Calu3 (cell line): ENCODE measurements around the gene PITPNM1. TPM values are rescaled to one million over a fixed set of nuclear protein-coding genes. Genes with fewer than 3 reads are reported as not detected.

Experiments
- BruUV-seq: library from RNA; stranded (reverse); fragments of 400-500 nt; replicated peaks from 2 replicates; lab custom pipeline; 2021; lab: Mats Ljungman, UMichigan
- CTCF ChIA-PET: fragments of 300-600 bp; sonication (Branson Sonifier 250); formaldehyde crosslinking; loops from one replicate; lab custom pipeline; 2022; ENCODE audit warnings: antibody characterized with exemption; lab: Charles Lee
- DNase-seq: peaks from one replicate; pipeline ENCODE4 v3.0.0; 2022
- H3K27ac Mint-ChIP-seq: one replicate; pipeline ENCODE4 v1.8.0; 2022; ENCODE audit warnings: mixed read lengths; ENCODE audit not compliant: unreplicated experiment
- H3K27me3 Mint-ChIP-seq: one replicate; pipeline ENCODE4 v1.8.0; 2022; ENCODE audit warnings: mixed read lengths; ENCODE audit not compliant: unreplicated experiment
- H3K36me3 Mint-ChIP-seq: one replicate; pipeline ENCODE4 v1.8.0; 2022; ENCODE audit warnings: mild to moderate bottlenecking, moderate library complexity, mixed read lengths; ENCODE audit not compliant: insufficient read depth, unreplicated experiment
- H3K4me1 Mint-ChIP-seq: one replicate; pipeline ENCODE4 v1.8.0; 2022; ENCODE audit warnings: mild to moderate bottlenecking, low read depth, mixed read lengths; ENCODE audit not compliant: unreplicated experiment
- H3K4me3 Mint-ChIP-seq: one replicate; pipeline ENCODE4 v1.8.0; 2022; ENCODE audit warnings: mild to moderate bottlenecking, low read depth, moderate library complexity, mixed read lengths; ENCODE audit not compliant: unreplicated experiment
- H3K9me3 Mint-ChIP-seq: one replicate; pipeline ENCODE4 v1.8.0; 2022; ENCODE audit warnings: low read depth, mixed read lengths; ENCODE audit not compliant: unreplicated experiment
- CTCF ChIP-seq: fragments of 200-600 bp; IDR thresholded peaks from one replicate; pipeline ENCODE4 v1.8.0; 2022; ENCODE audit warnings: antibody characterized with exemption; ENCODE audit not compliant: unreplicated experiment
- intact Hi-C: fragments of 100-400 bp; cut with micrococcal nuclease; formaldehyde crosslinking; loops from one replicate; pipeline ENCODE4 v1.10.0; 2022; ENCODE audit not compliant: unreplicated experiment
- total RNA-seq: library from RNA; stranded (reverse); gene quantifications from 2 replicates; pipeline ENCODE4 v1.2.3, GENCODE V29; 2022

PITPNM1 gene
- total RNA-seq, 1 experiment from 2014 or later = 70.5 TPM

GRCh38 chr11:67463680-67464410 lies 41.3 kb downstream of the PITPNM1 start:
- DNase-seq = peak; percentile 89
- no peaks in the 10 kb centered on the region for H3K27me3 Mint-ChIP-seq
- TF ChIP-seq CTCF = no peak
- peak overlapping the region; percentile 94 for H3K4me3 Mint-ChIP-seq
- intact Hi-C loops = no loop called here
- H3K9me3 Mint-ChIP-seq = no peaks in the 10 kb centered on the region
- H3K4me1 Mint-ChIP-seq = peaks cover 35% of the 10 kb centered on the region
- peaks cover 59% of the 10 kb centered on the region for H3K36me3 Mint-ChIP-seq
- CTCF ChIA-PET = no interaction called here
- peak overlapping the region; percentile 91 for H3K27ac Mint-ChIP-seq
- no TSS peak for BruUV-seq

GRCh38 chr11:67463186-67463585 lies 42.0 kb downstream of the PITPNM1 start:
- Mint-ChIP-seq H3K9me3 (no peaks in the 10 kb centered on the region), H3K27me3 (no peaks in the 10 kb centered on the region), H3K4me1 (peaks cover 32% of the 10 kb centered on the region), H3K4me3 (no peak overlapping the region), H3K27ac (no peak overlapping the region), H3K36me3 (peaks cover 53% of the 10 kb centered on the region)
- BruUV-seq = no TSS peak
- CTCF ChIA-PET = no interaction called here
- intact Hi-C loops = no loop called here
- no peak for DNase-seq
- TF ChIP-seq CTCF = no peak

GRCh38 chr11:67458266-67458665 lies 46.9 kb downstream of the PITPNM1 start:
- Mint-ChIP-seq H3K36me3 (peaks cover 22% of the 10 kb centered on the region), H3K4me1 (no peaks in the 10 kb centered on the region), H3K27me3 (no peaks in the 10 kb centered on the region), H3K9me3 (no peaks in the 10 kb centered on the region), H3K27ac (no peak overlapping the region), H3K4me3 (no peak overlapping the region)
- BruUV-seq = no TSS peak
- no peak for TF ChIP-seq CTCF
- intact Hi-C loops = no loop called here
- CTCF ChIA-PET = no interaction called here
- DNase-seq = no peak

GRCh38 chr11:67457453-67457852 lies 47.7 kb downstream of the PITPNM1 start:
- no peak for TF ChIP-seq CTCF
- intact Hi-C loops = no loop called here
- no TSS peak for BruUV-seq
- DNase-seq = no peak
- H3K4me3 Mint-ChIP-seq = no peak overlapping the region
- peaks cover 3% of the 10 kb centered on the region for H3K4me1 Mint-ChIP-seq
- no peak overlapping the region for H3K27ac Mint-ChIP-seq
- H3K9me3 Mint-ChIP-seq = no peaks in the 10 kb centered on the region
- H3K36me3 Mint-ChIP-seq = peaks cover 23% of the 10 kb centered on the region
- CTCF ChIA-PET = no interaction called here
- H3K27me3 Mint-ChIP-seq = no peaks in the 10 kb centered on the region
